SK-N-SH (cell line): ENCODE data around the gene SLC5A9. TPM values are rescaled to one million over a fixed set of nuclear protein-coding genes. Genes with fewer than 3 reads are reported as not detected.

Experiments used
- CTCF ChIA-PET: fragments of 300-600, 350-600 bp; formaldehyde crosslinking; extraction: SDS; loops from one replicate; lab custom pipeline; 2021; lab: Yijun Ruan, JAX
- POLR2A ChIA-PET: fragments of 350-600 bp; sonication (Branson Sonifier 250); formaldehyde crosslinking; extraction: SDS; loops from one replicate; lab custom pipeline; 2020; ENCODE audit warnings: antibody characterized with exemption, inconsistent platforms; lab: Yijun Ruan, JAX
- DNase-seq: peaks from one replicate; pipeline ENCODE4 v3.0.0; 2012
- H2AFZ ChIP-seq: fragments of 200-600 bp; sonication (generic); 2 replicates; pipeline ENCODE4 v1.8.1; 2016; ENCODE audit warnings: antibody characterized with exemption, mild to moderate bottlenecking, low read depth
- H3F3A ChIP-seq: fragments of 200-600 bp; sonication (generic); replicated peaks from 2 replicates; pipeline ENCODE3; 2016; ENCODE audit warnings: antibody characterized with exemption, mild to moderate bottlenecking; ENCODE audit not compliant: insufficient read depth
- H3K27ac ChIP-seq, 2 experiments: fragments of 200-500 bp in 1 of 2; fragments of 200-600 bp in 1 of 2; sonication (Bioruptor generic) in 1 of 2; sonication (generic), shearing (Covaris generic) in 1 of 2; 2 replicates each; pipeline versions ENCODE4 v1.5.1 to v1.6.1; 2014 to 2016; ENCODE audit warnings: low read depth in 2 of 2, inconsistent platforms in 1 of 2, low read length in 1 of 2, mild to moderate bottlenecking in 1 of 2, mixed read lengths in 1 of 2
- H3K27me3 ChIP-seq: fragments of 200-600 bp; sonication (generic), shearing (Covaris generic); 2 replicates; pipeline ENCODE4 v1.6.1; 2016; ENCODE audit warnings: mixed run types; ENCODE audit not compliant: insufficient read depth
- H3K36me3 ChIP-seq, 2 experiments: fragments of 200-500 bp in 1 of 2; fragments of 200-600 bp in 1 of 2; sonication (Bioruptor generic) in 1 of 2; sonication (generic) in 1 of 2; replicated peaks in 1 of 2; 2 replicates each; pipeline versions ENCODE3 to v1.5.1; 2014 to 2016; ENCODE audit warnings: low read length in 1 of 2, mild to moderate bottlenecking in 1 of 2; ENCODE audit not compliant: insufficient read depth in 2 of 2, control insufficient read depth in 1 of 2
- H3K4me1 ChIP-seq, 2 experiments: fragments of 200-500 bp in 1 of 2; fragments of 200-600 bp in 1 of 2; sonication (Bioruptor generic) in 1 of 2; sonication (generic), shearing (Covaris generic) in 1 of 2; 2 replicates each; pipeline versions ENCODE4 v1.5.1 to v1.6.1; 2014 to 2016; ENCODE audit warnings: low read depth in 1 of 2, low read length in 1 of 2, mixed run types in 1 of 2; ENCODE audit not compliant: insufficient read depth in 2 of 2, control insufficient read depth in 1 of 2
- H3K4me2 ChIP-seq: fragments of 200-600 bp; sonication (generic), shearing (Covaris generic); 2 replicates; pipeline ENCODE4 v1.6.1; 2017; ENCODE audit warnings: mixed run types
- H3K4me3 ChIP-seq, 2 experiments: fragments of 200-500 bp in 1 of 2; fragments of 200-600 bp in 1 of 2; sonication (Bioruptor generic) in 1 of 2; sonication (generic), shearing (Covaris generic) in 1 of 2; 2 replicates each; pipeline versions ENCODE4 v1.5.1 to v1.8.1; 2014 to 2016; ENCODE audit warnings: low read depth in 2 of 2, inconsistent platforms in 1 of 2, low read length in 1 of 2, mild to moderate bottlenecking in 1 of 2, mixed read lengths in 1 of 2, moderate library complexity in 1 of 2
- H3K79me2 ChIP-seq: fragments of 200-600 bp; sonication (generic); 2 replicates; pipeline ENCODE4 v1.8.1; 2017; ENCODE audit warnings: mild to moderate bottlenecking; ENCODE audit not compliant: insufficient read depth
- H3K9ac ChIP-seq: fragments of 200-600 bp; sonication (generic); 2 replicates; pipeline ENCODE4 v1.6.1; 2017; ENCODE audit warnings: mixed run types
- H3K9me2 ChIP-seq: fragments of 200-600 bp; sonication (generic); 2 replicates; pipeline ENCODE4 v1.6.1; 2017; ENCODE audit warnings: mixed run types
- H3K9me3 ChIP-seq: fragments of 200-600 bp; sonication (generic); 2 replicates; pipeline ENCODE4 v1.6.1; 2017; ENCODE audit warnings: mixed run types, mild to moderate bottlenecking, moderate library complexity
- H4K20me1 ChIP-seq: fragments of 200-600 bp; sonication (generic); 2 replicates; pipeline ENCODE4 v1.6.1; 2017; ENCODE audit warnings: mild to moderate bottlenecking, mixed run types; ENCODE audit not compliant: insufficient read depth
- ELF1 ChIP-seq: IDR thresholded peaks from 2 replicates; pipeline ENCODE4 v1.4.0; 2012
- EP300 ChIP-seq, 2 experiments: IDR thresholded peaks; 2 replicates each; pipeline versions ENCODE4 v1.4.0 to v1.6.1; 2012; ENCODE audit warnings: borderline replicate concordance in 1 of 2, low read depth in 1 of 2, low read length in 1 of 2
- EZH2phosphoT487 ChIP-seq: fragments of 200-600 bp; sonication (generic); IDR thresholded peaks from 2 replicates; pipeline ENCODE4 v1.6.1; 2017; ENCODE audit warnings: low read depth, mixed run types, mild to moderate bottlenecking, antibody characterized with exemption, moderate library complexity, borderline replicate concordance
- FOSL2 ChIP-seq: IDR thresholded peaks from 2 replicates; pipeline ENCODE4 v1.4.0; 2012; ENCODE audit warnings: low read depth, mild to moderate bottlenecking, moderate library complexity, borderline replicate concordance
- IRF3 ChIP-seq: fragments of 150-350 bp; IDR thresholded peaks from 2 replicates; pipeline ENCODE4 v1.6.1; 2016; ENCODE audit warnings: mild to moderate bottlenecking, low read depth, low read length
- JUND ChIP-seq: IDR thresholded peaks from 2 replicates; pipeline ENCODE4 v1.4.0; 2012
- MAX ChIP-seq: IDR thresholded peaks from 2 replicates; pipeline ENCODE4 v1.4.0; 2012; ENCODE audit warnings: low read depth
- MXI1 ChIP-seq: IDR thresholded peaks from 2 replicates; pipeline ENCODE4 v1.6.1; 2012; ENCODE audit warnings: mild to moderate bottlenecking, low read depth, low read length, improper control_type of control experiment
- NFIC ChIP-seq: IDR thresholded peaks from 2 replicates; pipeline ENCODE4 v1.4.0; 2012; ENCODE audit warnings: borderline replicate concordance
- POLR2AphosphoS5 ChIP-seq: IDR thresholded peaks from 2 replicates; pipeline ENCODE4 v1.6.1; 2012; ENCODE audit warnings: low read depth, low read length
- RCOR1 ChIP-seq: fragments of 150-350 bp; IDR thresholded peaks from 2 replicates; pipeline ENCODE4 v1.6.1; 2017; ENCODE audit warnings: antibody characterized with exemption, low read length
- RXRA ChIP-seq: IDR thresholded peaks from 2 replicates; pipeline ENCODE4 v1.4.0; 2012; ENCODE audit warnings: low read depth, mild to moderate bottlenecking, borderline replicate concordance
- SMC3 ChIP-seq: IDR thresholded peaks from 2 replicates; pipeline ENCODE4 v1.6.1; 2012; ENCODE audit warnings: low read depth, low read length, improper control_type of control experiment
- TAF1 ChIP-seq: IDR thresholded peaks from 2 replicates; pipeline ENCODE4 v1.6.1; 2012; ENCODE audit warnings: low read depth, mild to moderate bottlenecking, low read length, moderate library complexity, borderline replicate concordance
- TCF12 ChIP-seq: IDR thresholded peaks from 2 replicates; pipeline ENCODE4 v1.4.0; 2012
- YY1 ChIP-seq: IDR thresholded peaks from 2 replicates; pipeline ENCODE4 v1.4.0; 2012; ENCODE audit warnings: low read depth, mild to moderate bottlenecking
- ZBTB33 ChIP-seq: IDR thresholded peaks from 2 replicates; pipeline ENCODE4 v1.4.0; 2012; ENCODE audit warnings: low read depth, borderline replicate concordance
- WGBS: methylation state at CpG from one replicate; pipeline ENCODE4 v1.1.6; 2017; ENCODE audit warnings: low lambda C conversion rate; 5-methylcytosine and 5-hydroxymethylcytosine counted together
- polyA plus RNA-seq, 3 experiments: library from polyadenylated mRNA; depleted of rRNA; stranded (reverse); fragments of >200 nt; gene quantifications; 2 replicates each; pipeline ENCODE4 v1.2.3, GENCODE V29; 2012
- TF ChIP-seq, protein P1 (sequence below): IDR thresholded peaks from 2 replicates; pipeline ENCODE4 v1.4.0; 2012; ENCODE audit warnings: low read depth, borderline replicate concordance
- TF ChIP-seq, protein P2 (sequence below): fragments of 200-600 bp; sonication (generic); IDR thresholded peaks from 2 replicates; pipeline ENCODE4 v1.6.1; 2017; ENCODE audit warnings: antibody characterized with exemption, mild to moderate bottlenecking, moderate library complexity
- TF ChIP-seq, protein P3 (sequence below): fragments of 150-350 bp; IDR thresholded peaks from 2 replicates; pipeline ENCODE4 v1.6.1; 2017; ENCODE audit warnings: antibody characterized with exemption, low read length, low read depth, borderline replicate concordance
- TF ChIP-seq, protein P4 (sequence below): IDR thresholded peaks from 2 replicates; pipeline ENCODE4; 2012

SLC5A9 gene
- polyA plus RNA-seq, 1 of the 3 experiments (the other 2 are of a cell fraction), result not detected

- TF ChIP-seq, protein P1, sequence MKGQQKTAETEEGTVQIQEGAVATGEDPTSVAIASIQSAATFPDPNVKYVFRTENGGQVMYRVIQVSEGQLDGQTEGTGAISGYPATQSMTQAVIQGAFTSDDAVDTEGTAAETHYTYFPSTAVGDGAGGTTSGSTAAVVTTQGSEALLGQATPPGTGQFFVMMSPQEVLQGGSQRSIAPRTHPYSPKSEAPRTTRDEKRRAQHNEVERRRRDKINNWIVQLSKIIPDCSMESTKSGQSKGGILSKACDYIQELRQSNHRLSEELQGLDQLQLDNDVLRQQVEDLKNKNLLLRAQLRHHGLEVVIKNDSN, result no peak
- TF ChIP-seq EP300 (IDR thresholded peaks at IDR 0.05; ENCODE audit: borderline replicate concordance in 1 of 2, low read depth in 1 of 2, low read length in 1 of 2), result no peak
- TF ChIP-seq YY1, result no peak
- TF ChIP-seq ELF1, result no peak
- TF ChIP-seq, protein P2, sequence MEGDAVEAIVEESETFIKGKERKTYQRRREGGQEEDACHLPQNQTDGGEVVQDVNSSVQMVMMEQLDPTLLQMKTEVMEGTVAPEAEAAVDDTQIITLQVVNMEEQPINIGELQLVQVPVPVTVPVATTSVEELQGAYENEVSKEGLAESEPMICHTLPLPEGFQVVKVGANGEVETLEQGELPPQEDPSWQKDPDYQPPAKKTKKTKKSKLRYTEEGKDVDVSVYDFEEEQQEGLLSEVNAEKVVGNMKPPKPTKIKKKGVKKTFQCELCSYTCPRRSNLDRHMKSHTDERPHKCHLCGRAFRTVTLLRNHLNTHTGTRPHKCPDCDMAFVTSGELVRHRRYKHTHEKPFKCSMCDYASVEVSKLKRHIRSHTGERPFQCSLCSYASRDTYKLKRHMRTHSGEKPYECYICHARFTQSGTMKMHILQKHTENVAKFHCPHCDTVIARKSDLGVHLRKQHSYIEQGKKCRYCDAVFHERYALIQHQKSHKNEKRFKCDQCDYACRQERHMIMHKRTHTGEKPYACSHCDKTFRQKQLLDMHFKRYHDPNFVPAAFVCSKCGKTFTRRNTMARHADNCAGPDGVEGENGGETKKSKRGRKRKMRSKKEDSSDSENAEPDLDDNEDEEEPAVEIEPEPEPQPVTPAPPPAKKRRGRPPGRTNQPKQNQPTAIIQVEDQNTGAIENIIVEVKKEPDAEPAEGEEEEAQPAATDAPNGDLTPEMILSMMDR, result no peak
These were observed 14.9 kb upstream of the SLC5A9 start (continued) for GRCh38 chr1:48207536-48208075.

GRCh38 chr1:48208251-48208650, 14.3 kb upstream of the SLC5A9 start:
- no peaks in the 10 kb centered on the region for H3K36me3 ChIP-seq
- H3K9ac ChIP-seq, result no peak overlapping the region
- 74% methylated on average over 12 of the region's 12 CpGs for WGBS
- H2AFZ ChIP-seq, result no peak overlapping the region
- no peaks in the 10 kb centered on the region for H3F3A ChIP-seq
- H3K4me2 ChIP-seq, result no peak overlapping the region
- H3K4me3 ChIP-seq, result no peak overlapping the region
- CTCF ChIA-PET, result interaction anchor here (0.7 to 8.0 kb wide), 3 partner anchors 99 to 287 kb away, joined by 3 to 57 read pairs (median 3); no protein-coding TSS in a partner anchor
- POLR2A ChIA-PET, result no interaction called here
- no peaks in the 10 kb centered on the region for H3K9me2 ChIP-seq
- H3K9me3 ChIP-seq, result no peaks in the 10 kb centered on the region
- H3K4me1 ChIP-seq, result no peaks in the 10 kb centered on the region
- H4K20me1 ChIP-seq, result no peaks in the 10 kb centered on the region
- H3K27ac ChIP-seq, result no peak overlapping the region
- H3K27me3 ChIP-seq, result peaks cover 4% of the 10 kb centered on the region; the same call in 1 of the 2 replicates
- no peak for DNase-seq
- H3K79me2 ChIP-seq, result no peaks in the 10 kb centered on the region
- TF ChIP-seq EZH2phosphoT487 (no peak), TAF1 (no peak), MAX (no peak), ZBTB33 (no peak), MXI1 (no peak), RXRA (no peak), JUND (no peak), NFIC (no peak), POLR2AphosphoS5 (no peak), ELF1 (no peak), IRF3 (no peak), FOSL2 (no peak), TCF12 (no peak), RCOR1 (no peak), SMC3 (no peak)
- TF ChIP-seq, protein P3, sequence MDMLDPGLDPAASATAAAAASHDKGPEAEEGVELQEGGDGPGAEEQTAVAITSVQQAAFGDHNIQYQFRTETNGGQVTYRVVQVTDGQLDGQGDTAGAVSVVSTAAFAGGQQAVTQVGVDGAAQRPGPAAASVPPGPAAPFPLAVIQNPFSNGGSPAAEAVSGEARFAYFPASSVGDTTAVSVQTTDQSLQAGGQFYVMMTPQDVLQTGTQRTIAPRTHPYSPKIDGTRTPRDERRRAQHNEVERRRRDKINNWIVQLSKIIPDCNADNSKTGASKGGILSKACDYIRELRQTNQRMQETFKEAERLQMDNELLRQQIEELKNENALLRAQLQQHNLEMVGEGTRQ, result no peak
- TF ChIP-seq, protein P4, sequence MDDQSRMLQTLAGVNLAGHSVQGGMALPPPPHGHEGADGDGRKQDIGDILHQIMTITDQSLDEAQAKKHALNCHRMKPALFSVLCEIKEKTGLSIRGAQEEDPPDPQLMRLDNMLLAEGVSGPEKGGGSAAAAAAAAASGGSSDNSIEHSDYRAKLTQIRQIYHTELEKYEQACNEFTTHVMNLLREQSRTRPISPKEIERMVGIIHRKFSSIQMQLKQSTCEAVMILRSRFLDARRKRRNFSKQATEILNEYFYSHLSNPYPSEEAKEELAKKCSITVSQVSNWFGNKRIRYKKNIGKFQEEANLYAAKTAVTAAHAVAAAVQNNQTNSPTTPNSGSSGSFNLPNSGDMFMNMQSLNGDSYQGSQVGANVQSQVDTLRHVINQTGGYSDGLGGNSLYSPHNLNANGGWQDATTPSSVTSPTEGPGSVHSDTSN, result no peak
- TF ChIP-seq, protein P2, result no peak
